BLaER1 treated with 17β-estradiol and CSF1 and Interleukin-3, amounts not matched to agents 10 nM and 100 nM (cell line): Measurements from ENCODE around the gene PXT1.

Source experiments
- H3K27ac ChIP-seq, 11 experiments: shearing (Covaris generic); formaldehyde crosslinking; 2 replicates each; pipeline ENCODE4 v1.8.1; 2022
- H3K27me3 ChIP-seq, 11 experiments: shearing (Covaris generic); formaldehyde crosslinking; 2 replicates each; pipeline ENCODE4 v1.8.1; 2022
- H3K36me3 ChIP-seq, 11 experiments: shearing (Covaris generic); formaldehyde crosslinking; 2 replicates each; pipeline ENCODE4 v1.8.1; 2022
- H3K4me1 ChIP-seq, 10 experiments: shearing (Covaris generic); formaldehyde crosslinking; 2 replicates each; pipeline ENCODE4 v1.8.1; 2022
- H3K4me2 ChIP-seq, 11 experiments: shearing (Covaris generic); formaldehyde crosslinking; 2 replicates each; pipeline ENCODE4 v1.8.1; 2022
- H3K4me3 ChIP-seq, 10 experiments: shearing (Covaris generic); formaldehyde crosslinking; 2 replicates each; pipeline ENCODE4 v1.8.1; 2022
- H3K9ac ChIP-seq, 11 experiments: shearing (Covaris generic); formaldehyde crosslinking; 2 replicates each; pipeline ENCODE4 v1.8.1; 2022
- H3K9me3 ChIP-seq, 11 experiments: shearing (Covaris generic); formaldehyde crosslinking; replicated peaks in 1 of 11; 2 replicates each; pipeline ENCODE4 v1.8.1; 2022
- H4K20me1 ChIP-seq, 11 experiments: shearing (Covaris generic); formaldehyde crosslinking; 2 replicates each; pipeline ENCODE4 v1.8.1; 2022
- Cebpa-rat ChIP-seq, 11 experiments: shearing (Covaris generic); IDR thresholded peaks; 2 replicates each; pipeline ENCODE4 v1.8.1; 2022

The PXT1 gene

DNA sequence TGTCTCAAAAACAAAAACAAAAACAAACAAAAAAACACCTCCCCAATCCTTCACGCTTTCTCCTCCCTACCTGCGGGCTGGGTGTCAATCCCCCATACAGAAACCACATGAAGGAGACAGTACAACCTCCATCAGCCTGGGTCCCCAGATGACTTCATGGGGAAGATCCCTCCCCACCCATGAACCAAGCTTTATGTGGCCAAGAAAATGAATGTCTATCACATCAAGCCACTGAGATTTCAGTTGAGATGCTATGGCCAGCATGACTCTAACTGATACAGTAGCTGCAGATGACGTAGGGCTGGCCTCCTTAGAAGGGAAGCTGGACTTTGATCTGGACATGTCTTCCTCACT is 84.8 kb downstream of the PXT1 start:
- TF ChIP-seq Cebpa-rat (IDR thresholded peaks at IDR 0.05), result no peak
- H3K4me1 ChIP-seq, result peaks cover 27 to 59% (median 46%) of the 10 kb centered on the region in 10 experiments
- H3K27me3 ChIP-seq, result no peaks in the 10 kb centered on the region
- no peak overlapping the region for H3K9ac ChIP-seq
- peaks cover 5 to 17% (median 11%) of the 10 kb centered on the region in 11 experiments; a peak in 20 of 22 replicates for H3K9me3 ChIP-seq
- no peaks in the 10 kb centered on the region for H3K36me3 ChIP-seq
- H3K4me3 ChIP-seq, result no peak overlapping the region
- H3K27ac ChIP-seq, result no peak overlapping the region
- H4K20me1 ChIP-seq, result no peaks in the 10 kb centered on the region
- H3K4me2 ChIP-seq, result peak overlapping the region in 10 of 11 experiments; percentile 45 to 88 (median 63); a peak in 17 of 22 replicates

- peak overlapping the region in 2 of 11 experiments; percentile 16 to 24; a peak in 3 of 22 replicates for H3K4me2 ChIP-seq
Measured at GRCh38 chr6:36355819-36356218, 86.8 kb downstream of the PXT1 start.

GRCh38 chr6:36353411-36353915 is 89.2 kb downstream of the PXT1 start:
- H3K36me3 ChIP-seq, result no peaks in the 10 kb centered on the region
- no peak overlapping the region for H3K4me3 ChIP-seq
- TF ChIP-seq Cebpa-rat (IDR thresholded peaks at IDR 0.05), result no peak

More at GRCh38 chr6:36355819-36356218, 86.8 kb downstream of the PXT1 start:
- H3K9ac ChIP-seq, result no peak overlapping the region
- no peaks in the 10 kb centered on the region for H4K20me1 ChIP-seq
- peaks cover 10 to 24% (median 16%) of the 10 kb centered on the region in 11 experiments; a peak in 20 of 22 replicates for H3K9me3 ChIP-seq
- no peaks in the 10 kb centered on the region for H3K36me3 ChIP-seq
- no peak overlapping the region for H3K4me3 ChIP-seq
- H3K27me3 ChIP-seq, result no peaks in the 10 kb centered on the region
- H3K27ac ChIP-seq, result no peak overlapping the region
- no peak for TF ChIP-seq Cebpa-rat (IDR thresholded peaks at IDR 0.05)
- H3K4me1 ChIP-seq, result peaks cover 26 to 54% (median 47%) of the 10 kb centered on the region in 10 experiments

DNA sequence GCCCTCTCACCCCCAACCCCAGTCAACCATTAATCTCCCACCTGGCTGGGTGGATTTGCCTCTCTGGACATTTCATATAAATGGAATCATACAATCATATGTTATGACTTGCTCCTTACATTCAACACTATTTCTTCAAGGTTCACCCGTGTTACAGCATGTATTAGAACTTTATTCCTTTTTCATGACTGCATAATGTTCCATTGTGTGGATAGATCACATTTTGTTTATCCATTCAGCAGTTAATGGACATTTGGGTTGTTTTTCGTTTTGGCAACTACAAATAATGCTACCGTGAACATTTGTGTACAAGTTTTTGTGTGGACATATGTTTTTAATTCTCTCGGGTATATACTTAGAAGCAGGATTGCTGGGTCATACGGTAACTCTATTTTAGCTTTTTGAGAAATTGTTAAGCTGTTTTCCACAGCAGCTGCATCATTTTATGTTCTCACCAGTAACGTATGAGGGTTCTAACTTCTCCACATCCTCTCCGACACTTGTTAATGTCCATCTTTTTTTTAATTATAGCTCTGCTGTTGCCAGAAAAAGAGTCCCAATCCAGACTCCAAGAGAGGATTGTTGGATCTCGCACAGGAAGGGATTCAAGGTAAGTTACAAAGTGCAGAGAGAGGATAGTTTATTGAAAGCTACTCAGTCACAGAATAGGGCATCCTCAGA is 90.0 kb downstream of the PXT1 start:
- peaks cover 14 to 46% (median 38%) of the 10 kb centered on the region in 10 experiments for H3K4me1 ChIP-seq
- no peaks in the 10 kb centered on the region for H3K27me3 ChIP-seq
- 0 out of 22 replicates have a peak overlapping the region, but pooled peaks of 1 of the 11 experiments have one; percentile 69 for H3K4me2 ChIP-seq
- no peak overlapping the region for H3K9ac ChIP-seq
- H3K27ac ChIP-seq, result peak overlapping the region in 1 of 11 experiments; percentile 79; a peak in 1 of 22 replicates
- no peaks in the 10 kb centered on the region for H4K20me1 ChIP-seq
- H3K4me3 ChIP-seq, result no peak overlapping the region
- no peaks in the 10 kb centered on the region for H3K36me3 ChIP-seq
- no peak for TF ChIP-seq Cebpa-rat (IDR thresholded peaks at IDR 0.05)
- peaks cover 10 to 24% (median 16%) of the 10 kb centered on the region in 11 experiments; a peak in 20 of 22 replicates for H3K9me3 ChIP-seq

More at GRCh38 chr6:36353411-36353915, 89.2 kb downstream of the PXT1 start:
- H3K27me3 ChIP-seq, result no peaks in the 10 kb centered on the region
- no peak overlapping the region for H3K27ac ChIP-seq
- peaks cover 10 to 24% (median 16%) of the 10 kb centered on the region in 11 experiments; a peak in 20 of 22 replicates for H3K9me3 ChIP-seq
- no peak overlapping the region for H3K4me2 ChIP-seq
- no peaks in the 10 kb centered on the region for H4K20me1 ChIP-seq
- H3K9ac ChIP-seq, result no peak overlapping the region
- peaks cover 18 to 54% (median 45%) of the 10 kb centered on the region in 10 experiments for H3K4me1 ChIP-seq

DNA sequence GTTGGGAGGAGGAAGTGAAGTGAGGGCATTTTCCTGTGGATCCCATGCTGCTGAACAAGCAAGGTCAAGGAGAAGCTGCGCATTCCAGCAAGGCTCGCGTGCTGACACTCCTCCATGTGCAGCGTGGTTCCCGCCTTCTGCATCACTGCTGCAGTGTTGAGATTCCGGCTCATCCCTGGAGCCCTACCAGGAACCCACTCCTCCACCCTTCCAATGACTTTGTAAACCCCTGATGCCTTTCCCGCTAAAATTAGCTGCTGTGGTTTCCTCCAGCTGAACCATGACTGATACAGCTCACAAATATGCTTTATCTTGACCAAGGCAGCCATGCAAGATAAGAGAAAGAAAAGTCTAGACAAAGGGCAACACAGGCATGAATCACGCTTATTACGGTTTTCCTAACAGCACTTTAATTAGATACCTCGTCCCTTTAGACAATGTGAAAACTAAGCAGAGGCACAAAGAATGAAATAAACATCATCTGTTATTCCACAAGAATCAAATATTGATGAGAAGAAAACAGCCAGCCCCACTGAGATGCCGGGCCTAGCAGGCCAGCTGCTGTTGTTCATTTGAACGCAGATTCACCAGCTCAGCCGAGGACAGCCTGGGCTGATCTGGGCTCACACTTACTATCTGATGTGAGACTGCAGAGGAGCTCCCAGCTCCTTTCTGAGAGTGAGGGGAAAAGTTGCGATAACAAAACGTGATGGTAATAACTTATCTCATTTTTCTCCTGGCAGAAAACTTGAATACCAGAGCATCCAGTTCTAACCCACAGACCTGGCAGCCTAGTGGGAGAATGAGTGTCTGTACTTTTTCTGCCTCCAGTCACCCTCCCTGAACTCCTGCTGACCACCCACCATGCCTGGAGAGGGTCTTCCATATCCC is 91.7 kb downstream of the PXT1 start:
- Histone ChIP-seq H3K27ac (peak overlapping the region in 9 of 11 experiments; percentile 0 to 79 (median 65); a peak in 16 of 22 replicates), H3K4me3 (no peak overlapping the region; a peak in 1 of 20 replicates), H3K36me3 (no peaks in the 10 kb centered on the region), H3K4me2 (peak overlapping the region; percentile 48 to 86 (median 72)), H3K9me3 (peaks cover 10 to 24% (median 16%) of the 10 kb centered on the region in 11 experiments; a peak in 20 of 22 replicates), H4K20me1 (no peaks in the 10 kb centered on the region), H3K27me3 (no peaks in the 10 kb centered on the region), H3K9ac (peak overlapping the region in 8 of 11 experiments; percentile 18 to 74 (median 56); a peak in 16 of 22 replicates), H3K4me1 (peaks cover 14 to 52% (median 38%) of the 10 kb centered on the region in 10 experiments)
- TF ChIP-seq Cebpa-rat (IDR thresholded peaks at IDR 0.05), result no peak

DNA sequence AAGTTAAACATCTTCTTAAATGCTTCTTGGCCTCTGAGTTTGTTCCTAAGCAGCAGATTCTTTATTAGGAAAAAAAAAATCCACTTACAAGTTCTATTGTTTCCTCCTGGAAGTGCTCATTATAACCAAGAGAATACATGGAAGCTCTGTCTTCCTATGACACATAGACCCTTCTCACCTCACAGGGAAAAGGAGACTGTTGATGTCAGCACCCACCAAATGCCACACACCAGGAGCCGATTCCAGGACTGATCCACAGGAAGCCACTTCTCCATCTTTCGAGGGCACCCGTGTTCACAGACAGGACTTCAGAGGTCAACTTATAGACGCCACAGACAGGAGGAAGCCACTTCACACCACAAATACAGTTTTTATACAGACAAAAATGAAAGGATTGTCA is 92.6 kb downstream of the PXT1 start:
- peak overlapping the region in 6 of 11 experiments; percentile 61 to 79 (median 74); a peak in 12 of 22 replicates for H3K27ac ChIP-seq
- no peaks in the 10 kb centered on the region for H4K20me1 ChIP-seq
- H3K27me3 ChIP-seq, result no peaks in the 10 kb centered on the region
- no peaks in the 10 kb centered on the region for H3K36me3 ChIP-seq
- H3K9ac ChIP-seq, result peak overlapping the region in 4 of 11 experiments; percentile 46 to 74 (median 66); a peak in 5 of 22 replicates
- peaks cover 10 to 24% (median 16%) of the 10 kb centered on the region in 11 experiments; a peak in 20 of 22 replicates for H3K9me3 ChIP-seq
- H3K4me3 ChIP-seq, result no peak overlapping the region
- peaks cover 14 to 52% (median 37%) of the 10 kb centered on the region in 10 experiments for H3K4me1 ChIP-seq
- H3K4me2 ChIP-seq, result peak overlapping the region; percentile 48 to 86 (median 72); a peak in 20 of 22 replicates
- no peak for TF ChIP-seq Cebpa-rat (IDR thresholded peaks at IDR 0.05)

DNA sequence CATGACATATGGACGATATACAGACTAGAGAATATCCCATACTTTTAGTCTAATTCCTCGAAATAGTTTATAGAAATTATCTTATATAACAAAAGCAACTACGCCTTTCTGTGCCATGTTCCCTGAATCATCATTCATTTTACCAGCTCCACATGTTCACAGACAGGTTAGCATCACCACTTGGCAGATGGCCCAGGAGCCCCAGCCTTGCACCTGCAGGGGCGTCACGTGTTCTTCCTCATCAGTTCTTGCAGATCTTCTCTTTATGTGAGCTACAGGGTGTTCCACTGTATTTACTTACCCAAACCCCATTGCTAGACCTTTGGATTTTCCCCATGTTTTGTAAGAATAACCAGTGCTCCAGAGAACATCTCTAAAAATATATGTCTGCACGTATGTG is 93.4 kb downstream of the PXT1 start:
- peaks cover 14 to 52% (median 37%) of the 10 kb centered on the region in 10 experiments for H3K4me1 ChIP-seq
- H3K4me3 ChIP-seq, result no peak overlapping the region
- H3K36me3 ChIP-seq, result no peaks in the 10 kb centered on the region
- H3K4me2 ChIP-seq, result peak overlapping the region in 9 of 11 experiments; percentile 69 to 86 (median 74); a peak in 17 of 22 replicates
- no peak overlapping the region for H3K27ac ChIP-seq
- TF ChIP-seq Cebpa-rat (IDR thresholded peaks at IDR 0.05), result no peak
- peaks cover 10 to 20% (median 16%) of the 10 kb centered on the region in 11 experiments; a peak in 20 of 22 replicates for H3K9me3 ChIP-seq
- H3K27me3 ChIP-seq, result no peaks in the 10 kb centered on the region
- no peaks in the 10 kb centered on the region for H4K20me1 ChIP-seq
- no peak overlapping the region for H3K9ac ChIP-seq

GRCh38 chr6:36347621-36348020 is 95.0 kb downstream of the PXT1 start:
- no peak for TF ChIP-seq Cebpa-rat (IDR thresholded peaks at IDR 0.05)
- H3K4me1 ChIP-seq, result peaks cover 14 to 52% (median 37%) of the 10 kb centered on the region in 10 experiments
- H3K9me3 ChIP-seq, result peaks cover 2 to 5% (median 4%) of the 10 kb centered on the region in 11 experiments; a peak in 18 of 22 replicates
- H3K27me3 ChIP-seq, result no peaks in the 10 kb centered on the region
- no peak overlapping the region for H3K9ac ChIP-seq
- H4K20me1 ChIP-seq, result no peaks in the 10 kb centered on the region
- peak overlapping the region in 1 of 11 experiments; percentile 13; a peak in 1 of 22 replicates for H3K4me2 ChIP-seq
- H3K4me3 ChIP-seq, result no peak overlapping the region
- no peaks in the 10 kb centered on the region for H3K36me3 ChIP-seq
- no peak overlapping the region for H3K27ac ChIP-seq
